GM19238 (cell line): ENCODE results near the gene SLC6A20.
A peak's percentile ranks its signal among the peaks of the same experiment; 100 is the strongest.

ENCODE experiments used
- DNase-seq: peaks from one replicate; pipeline ENCODE4 v3.0.0; 2011; ENCODE audit warnings: low spot score; ENCODE audit not compliant: insufficient read length

The SLC6A20 gene

DNA sequence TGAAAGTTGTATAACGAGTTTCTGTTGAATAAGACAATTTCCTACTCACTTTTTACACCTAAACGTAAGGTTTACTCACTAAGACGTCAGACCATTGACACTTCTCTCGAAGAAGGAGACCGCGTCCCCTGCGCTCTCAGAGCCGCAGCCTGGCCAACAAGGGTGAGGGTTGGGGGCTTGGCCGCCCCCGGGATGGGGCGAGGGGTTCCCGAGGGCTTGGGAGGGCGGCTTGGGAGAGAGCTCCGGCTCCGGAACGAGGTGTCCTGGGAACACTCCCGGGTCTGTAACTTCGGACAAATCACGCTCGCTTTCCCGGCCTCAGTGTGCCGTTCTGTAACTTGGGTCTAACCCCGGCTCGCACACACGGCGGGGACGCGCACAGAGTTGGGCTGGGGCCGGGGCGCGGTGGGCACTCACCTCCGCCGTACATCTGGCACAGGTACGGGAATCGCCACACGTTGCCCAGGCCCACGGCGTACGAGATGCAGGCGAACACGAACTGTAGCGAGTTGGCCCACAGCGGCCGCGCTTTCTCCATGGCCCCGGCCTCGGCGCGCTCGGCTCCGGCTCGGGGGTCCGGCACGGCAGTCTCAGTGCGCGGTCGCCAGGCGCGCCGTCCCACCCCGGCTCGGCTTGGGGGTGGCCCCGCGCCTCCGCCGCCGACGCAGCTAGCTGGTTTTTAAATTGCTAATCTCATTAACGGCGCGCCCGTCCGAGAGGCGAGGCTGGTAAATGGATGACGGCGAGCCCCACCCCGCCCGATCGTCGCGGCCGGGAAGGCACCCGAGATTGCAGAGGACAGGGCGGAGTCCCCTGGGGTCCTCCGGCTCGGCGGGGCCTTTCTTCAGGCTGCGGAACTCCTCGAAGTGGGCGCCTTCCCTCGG is at the start of gene SLC6A20:
TSS of gene SLC6A20 (minus strand) at position 655 of the 884 bp plus-strand sequence. CDS start at position 538, 117 bp downstream.
- DNase-seq: no peak

DNA sequence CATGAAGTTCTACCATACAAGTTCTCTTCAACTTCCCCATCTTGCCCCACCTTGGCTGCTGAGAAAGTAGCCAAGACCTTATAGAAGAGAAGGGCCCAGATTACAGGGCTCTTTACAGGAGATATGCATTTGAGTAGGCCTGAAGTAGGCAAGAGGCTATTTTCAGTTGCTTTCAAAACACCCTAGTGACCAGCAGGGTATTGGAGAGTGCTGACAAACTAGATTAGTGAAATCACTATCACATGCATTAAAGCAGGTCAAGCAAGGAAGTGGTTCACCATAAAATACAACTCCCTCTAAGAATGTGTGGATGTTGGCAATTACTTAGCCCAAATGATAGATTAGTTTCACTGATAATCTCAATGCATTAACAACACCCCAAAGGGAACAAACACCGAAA is 48.3 kb upstream of the SLC6A20 start:
- DNase-seq: no peak

DNA sequence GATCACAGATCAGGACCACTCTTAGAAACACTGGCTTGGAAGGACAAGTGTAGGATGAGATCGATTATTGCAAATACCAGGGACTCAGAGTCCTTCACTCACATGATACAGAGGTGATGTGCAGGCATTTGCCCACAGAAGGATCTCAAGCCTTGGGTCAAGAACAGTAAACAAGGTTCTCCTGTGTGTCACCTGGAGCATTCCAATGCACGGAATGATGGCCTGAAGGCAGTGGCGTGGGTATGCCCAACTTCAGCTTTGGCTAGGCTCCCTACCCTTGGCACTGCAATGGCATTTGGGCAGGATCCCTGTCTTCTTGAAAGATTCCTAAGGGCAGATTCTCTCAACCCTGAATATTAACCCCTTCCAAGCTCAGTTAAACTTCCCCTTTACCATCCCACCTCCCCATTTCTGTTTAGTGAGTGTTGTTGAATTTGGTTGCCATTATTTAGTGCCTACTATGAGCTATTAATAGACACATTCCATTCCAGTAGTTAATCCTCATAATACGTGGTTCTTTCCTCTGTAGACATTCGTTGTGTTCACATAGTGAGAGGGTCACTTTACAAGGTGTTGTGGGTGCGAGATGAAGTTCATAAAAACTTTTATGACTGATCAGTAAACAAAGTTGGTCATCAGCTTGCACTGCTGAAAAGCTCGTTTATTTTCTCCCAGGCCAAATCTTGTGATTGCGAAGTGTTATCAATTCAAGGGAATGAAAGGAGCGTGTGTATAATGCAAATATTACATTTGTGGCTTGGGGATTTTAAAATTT is 46.7 kb upstream of the SLC6A20 start:
- DNase-seq: no peak

- peak; percentile 79 for DNase-seq
Measured at GRCh38 chr3:45841757-45842491, 45.6 kb upstream of the SLC6A20 start, which contains the start of gene LZTFL1. Gene LZTFL1, minus strand, starts transcription at chr3:45842119. Its CDS starts 128 bp downstream, at chr3:45841991.

DNA sequence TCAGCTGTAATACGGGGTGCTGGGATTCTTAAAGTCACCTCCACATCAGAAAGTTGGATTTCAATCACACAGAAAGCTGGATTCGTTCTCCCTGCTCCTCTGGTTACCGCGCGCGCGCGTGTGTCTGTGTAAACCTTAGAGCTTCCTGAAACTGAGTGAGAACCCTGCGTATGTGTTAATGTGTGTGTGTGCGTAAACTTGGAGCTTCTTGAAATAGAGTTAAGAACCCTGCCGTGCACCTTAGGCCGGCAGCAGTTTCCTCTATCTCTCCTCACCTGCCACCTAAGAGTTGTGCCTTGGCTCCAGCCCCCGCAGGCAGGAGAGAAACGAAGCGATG is 45.1 kb upstream of the SLC6A20 start:
- DNase-seq: no peak

DNA sequence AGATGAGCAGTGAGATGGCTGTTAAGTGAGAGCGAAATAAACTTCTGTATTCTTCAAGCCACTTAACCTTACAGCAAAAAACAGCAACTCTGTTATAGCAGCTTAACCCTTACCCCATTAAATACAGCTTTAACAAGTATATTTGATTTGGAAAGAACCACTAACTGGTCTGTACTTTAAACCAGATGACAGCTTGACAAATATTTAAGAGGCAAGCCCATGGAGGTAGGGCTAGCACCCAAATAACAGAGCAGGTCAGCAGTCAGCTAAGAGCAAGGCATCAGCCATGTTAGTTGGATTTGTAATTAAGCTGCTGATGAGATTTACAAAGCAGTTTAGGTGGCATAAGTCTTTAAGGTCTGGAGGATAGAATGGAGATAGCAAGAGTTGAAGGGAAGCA is 42.1 kb upstream of the SLC6A20 start:
- no peak for DNase-seq

DNA sequence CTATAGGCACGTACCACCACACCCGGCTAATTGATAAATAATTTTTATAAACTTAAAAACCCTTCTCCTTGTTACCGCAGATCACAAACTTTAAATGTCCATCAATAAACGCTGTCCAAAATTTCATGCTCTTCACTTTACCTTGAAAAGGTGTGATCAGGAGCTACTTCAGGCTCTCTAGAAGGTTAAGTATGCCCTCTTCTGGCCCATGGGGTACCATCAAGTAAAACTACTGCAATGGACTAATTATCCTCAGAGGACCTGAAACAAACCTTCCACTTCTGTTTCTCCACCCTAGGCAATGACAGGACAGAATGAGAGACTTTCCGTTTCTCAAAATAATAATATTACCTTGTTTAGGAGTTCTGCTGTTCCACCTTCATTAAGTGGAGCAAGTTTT is 36.4 kb upstream of the SLC6A20 start:
- no peak for DNase-seq

DNA sequence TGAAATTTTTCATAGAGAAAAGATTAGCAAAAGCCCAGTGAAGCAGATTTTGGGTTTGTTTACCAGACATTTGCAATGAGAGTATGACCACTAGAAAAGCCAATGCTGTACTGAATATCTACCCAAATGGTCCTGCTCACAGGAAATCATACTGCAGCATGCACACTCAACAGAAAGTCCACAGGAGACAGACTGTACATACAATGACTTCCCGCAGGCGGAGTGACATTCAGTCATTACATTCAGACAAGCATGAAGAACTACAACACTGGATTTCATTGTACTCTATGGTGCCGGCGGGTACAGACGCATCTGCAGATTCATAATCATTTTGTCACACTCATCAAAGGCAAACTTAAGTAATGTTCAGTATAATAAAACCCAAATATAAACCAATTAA is 33.8 kb upstream of the SLC6A20 start:
- DNase-seq: no peak

- DNase-seq: no peak
Measured at GRCh38 chr3:45826908-45827307, 30.6 kb upstream of the SLC6A20 start.

DNA sequence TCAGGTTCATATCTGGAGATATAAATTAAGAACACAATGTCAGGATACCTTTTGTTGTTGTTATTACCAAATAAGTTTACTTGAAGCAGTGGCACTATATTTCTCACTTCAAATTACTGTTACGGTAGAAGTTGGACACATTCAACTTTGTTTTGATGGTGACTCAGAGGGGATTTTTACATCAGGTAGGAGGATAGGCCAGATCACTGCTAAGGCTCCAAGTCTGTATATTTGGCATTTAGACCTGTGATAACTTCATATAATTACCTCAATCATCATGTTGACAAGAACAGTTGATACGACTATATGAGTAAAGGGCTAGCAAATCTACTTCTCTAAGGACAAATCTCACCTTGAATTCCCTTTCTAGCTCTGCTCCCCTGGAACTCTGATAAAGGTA is 30.0 kb upstream of the SLC6A20 start:
- no peak for DNase-seq

DNA sequence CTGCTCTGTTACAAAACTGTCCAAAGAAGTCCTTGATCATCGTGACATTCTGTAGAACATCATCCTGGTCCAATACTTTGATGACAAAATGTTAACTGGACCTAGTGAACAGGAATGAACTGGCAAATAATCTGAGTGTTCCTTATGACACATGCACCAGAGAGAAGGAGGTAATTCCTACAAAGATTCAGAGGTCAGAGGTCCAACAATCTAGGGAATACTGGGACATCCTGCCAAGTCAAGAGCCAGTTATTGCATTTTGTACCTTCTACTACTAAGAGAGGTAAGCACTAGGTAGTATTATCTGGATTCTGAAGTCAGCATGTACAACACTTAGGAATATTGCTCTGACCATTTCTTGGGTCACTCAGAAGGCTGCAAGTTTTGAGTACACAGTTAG is 24.8 kb upstream of the SLC6A20 start:
- no peak for DNase-seq

DNA sequence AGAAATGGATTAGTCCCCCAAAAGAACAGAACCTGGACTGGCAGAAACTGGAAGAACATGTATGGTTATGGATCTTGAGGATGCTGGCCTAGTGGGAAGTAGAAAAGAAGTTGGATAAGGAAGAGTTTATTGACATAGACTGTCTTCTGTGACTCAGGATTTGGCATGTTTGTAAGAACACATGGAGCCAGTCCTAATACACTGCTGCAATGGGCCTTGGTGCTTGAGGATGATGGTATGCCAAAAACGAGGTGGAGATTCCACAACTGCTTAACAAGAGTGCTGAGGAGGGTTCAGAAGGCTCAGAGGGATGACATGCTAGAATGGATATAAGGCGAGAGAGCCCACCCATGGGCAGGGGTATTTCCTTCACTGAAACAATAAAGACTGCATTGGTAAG is 23.2 kb upstream of the SLC6A20 start:
- DNase-seq: no peak

GRCh38 chr3:45817831-45818522 is 21.6 kb upstream of the SLC6A20 start:
- no peak for DNase-seq

GRCh38 chr3:45816544-45816943 is 20.2 kb upstream of the SLC6A20 start:
- no peak for DNase-seq

DNA sequence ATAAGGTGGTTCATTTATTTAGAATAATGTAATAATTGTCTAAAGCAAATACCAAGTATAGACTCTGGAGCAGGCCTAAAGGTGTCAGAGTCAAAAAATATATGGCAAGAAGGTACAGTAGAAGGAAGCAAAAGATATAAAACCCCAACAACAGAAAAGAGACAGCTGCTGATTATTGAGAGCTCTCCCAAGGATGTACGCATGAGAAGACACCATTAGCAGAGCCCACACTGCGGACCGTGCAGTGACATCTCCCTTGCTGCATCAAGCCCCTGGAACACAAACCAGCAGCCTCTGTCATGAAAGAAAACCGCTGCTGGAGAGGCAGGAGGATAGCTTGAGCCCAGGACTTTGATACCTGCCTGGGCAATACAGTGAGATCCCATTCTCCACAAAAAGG is 18.0 kb upstream of the SLC6A20 start:
- DNase-seq: no peak

GRCh38 chr3:45807681-45808540 is 11.6 kb upstream of the SLC6A20 start:
- no peak for DNase-seq

DNA sequence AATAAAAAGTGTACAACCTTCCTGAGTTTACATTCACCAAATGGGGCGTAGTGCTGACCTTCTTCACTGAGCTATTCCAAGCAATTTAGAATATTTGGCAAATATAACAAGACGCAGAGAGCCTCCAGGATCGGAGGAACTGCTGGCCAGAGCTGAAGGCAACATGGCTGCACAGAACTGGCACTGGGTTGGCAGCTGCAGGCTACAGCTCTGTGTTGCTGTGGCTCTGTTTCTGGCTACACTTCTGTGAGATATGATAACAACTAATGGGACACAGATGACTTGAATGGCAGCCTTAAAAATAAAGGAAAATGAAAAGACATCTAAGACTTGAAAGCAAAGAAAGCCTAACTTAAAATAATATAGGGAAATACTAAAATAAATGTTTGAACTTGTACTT is 10.8 kb upstream of the SLC6A20 start:
- no peak for DNase-seq

DNA sequence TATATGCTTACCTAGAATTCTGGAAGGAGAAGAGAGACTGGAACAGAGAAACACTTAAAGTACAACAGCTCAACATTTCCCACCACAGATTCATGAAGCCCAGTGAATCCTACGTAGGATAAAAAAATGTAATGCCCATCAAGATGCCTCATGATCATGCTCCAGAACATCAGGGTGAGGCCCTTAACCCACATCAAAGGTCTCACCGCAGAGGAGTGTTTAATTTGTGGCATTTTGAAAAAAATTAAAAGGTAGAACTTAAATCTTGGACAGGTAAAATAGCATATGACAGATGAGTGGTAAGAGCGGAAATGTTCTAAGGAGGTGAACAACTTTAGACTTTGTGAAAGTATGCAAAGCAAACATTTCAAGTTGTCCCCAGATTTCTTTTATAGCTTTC is 9.7 kb upstream of the SLC6A20 start:
- no peak for DNase-seq

DNA sequence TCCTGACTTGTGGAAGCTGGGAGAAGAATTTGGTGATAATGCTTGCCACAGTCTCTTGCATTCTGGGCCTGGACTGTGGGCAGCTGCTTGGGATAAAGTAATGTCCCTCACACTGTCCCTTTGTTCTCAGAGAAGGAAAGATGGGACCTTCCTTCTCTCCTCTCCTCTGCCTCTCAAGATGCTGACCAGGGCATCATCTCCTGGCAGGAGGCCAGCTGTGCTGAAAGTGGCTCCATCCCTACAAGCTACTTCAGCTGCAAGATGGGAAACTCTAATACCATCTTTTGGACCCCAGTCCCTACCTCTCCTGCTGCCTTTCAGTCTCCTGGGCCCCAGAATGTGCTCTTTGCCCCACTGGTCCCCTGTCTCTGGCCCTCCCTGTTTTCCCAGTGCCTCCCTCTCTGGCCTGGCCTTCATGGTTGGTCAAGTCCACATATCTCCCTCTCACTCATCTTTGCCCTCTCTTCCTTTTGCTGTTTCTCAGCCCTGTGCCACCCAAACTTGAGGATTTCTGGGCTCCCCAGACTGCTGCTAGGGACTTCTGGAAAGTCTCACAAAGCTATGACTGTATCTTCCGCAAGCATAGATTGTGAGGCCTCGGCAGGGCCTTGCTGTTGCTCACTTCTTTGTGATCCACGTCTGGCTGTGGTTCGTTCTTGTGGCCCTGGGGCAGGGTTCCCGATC is 7.1 kb upstream of the SLC6A20 start:
- no peak for DNase-seq

DNA sequence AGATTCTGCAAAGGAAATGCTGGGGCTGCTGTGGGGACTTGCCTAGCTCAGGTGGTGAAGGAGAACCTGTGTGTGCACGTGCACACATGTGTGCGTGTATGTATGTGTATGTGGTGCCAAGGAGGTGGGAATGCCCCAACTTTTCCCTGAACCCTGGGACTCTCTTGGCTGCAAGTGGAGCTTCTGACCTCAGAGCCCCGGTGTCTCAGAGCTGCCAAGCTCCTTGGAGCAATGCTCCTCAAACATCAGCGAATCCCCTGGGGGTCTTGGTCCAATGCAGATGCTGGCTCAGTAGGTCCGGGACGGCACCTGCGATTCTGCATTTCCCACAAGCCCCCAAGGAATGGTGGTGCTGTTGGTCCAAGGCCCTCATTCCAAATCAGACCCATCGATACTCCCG is 5.8 kb upstream of the SLC6A20 start:
- no peak for DNase-seq
